ENCODE measurements around the gene PIK3C3.

- TF ChIP-seq, protein P1, sequence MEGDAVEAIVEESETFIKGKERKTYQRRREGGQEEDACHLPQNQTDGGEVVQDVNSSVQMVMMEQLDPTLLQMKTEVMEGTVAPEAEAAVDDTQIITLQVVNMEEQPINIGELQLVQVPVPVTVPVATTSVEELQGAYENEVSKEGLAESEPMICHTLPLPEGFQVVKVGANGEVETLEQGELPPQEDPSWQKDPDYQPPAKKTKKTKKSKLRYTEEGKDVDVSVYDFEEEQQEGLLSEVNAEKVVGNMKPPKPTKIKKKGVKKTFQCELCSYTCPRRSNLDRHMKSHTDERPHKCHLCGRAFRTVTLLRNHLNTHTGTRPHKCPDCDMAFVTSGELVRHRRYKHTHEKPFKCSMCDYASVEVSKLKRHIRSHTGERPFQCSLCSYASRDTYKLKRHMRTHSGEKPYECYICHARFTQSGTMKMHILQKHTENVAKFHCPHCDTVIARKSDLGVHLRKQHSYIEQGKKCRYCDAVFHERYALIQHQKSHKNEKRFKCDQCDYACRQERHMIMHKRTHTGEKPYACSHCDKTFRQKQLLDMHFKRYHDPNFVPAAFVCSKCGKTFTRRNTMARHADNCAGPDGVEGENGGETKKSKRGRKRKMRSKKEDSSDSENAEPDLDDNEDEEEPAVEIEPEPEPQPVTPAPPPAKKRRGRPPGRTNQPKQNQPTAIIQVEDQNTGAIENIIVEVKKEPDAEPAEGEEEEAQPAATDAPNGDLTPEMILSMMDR (IDR thresholded peaks at IDR 0.05): no peak
- TF ChIP-seq POLR2A (IDR thresholded peaks at IDR 0.05) (no peak), EP300 (IDR thresholded peaks at IDR 0.05) (no peak)
Observed at GRCh38 chr18:41923446-41923845, 31.6 kb upstream of the PIK3C3 start.

All from ovary (tissue), 3 donors.